Sigmoid colon (tissue), 4 donors: ENCODE data around the gene TEX53.

ENCODE experiments used
- CTCF ChIP-seq, 4 experiments: fragments of 450-650 bp in 3 of 4; fragments of 200-600 bp in 1 of 4; IDR thresholded peaks; one replicate each; pipeline ENCODE4 v1.5.1; 2016 to 2019; ENCODE audit warnings: antibody characterized with exemption in 4 of 4, mild to moderate bottlenecking in 3 of 4, moderate library complexity in 2 of 4
- EP300 ChIP-seq, 4 donors: sonication (generic); formaldehyde crosslinking; IDR thresholded peaks; one replicate each; pipeline ENCODE4 v1.6.1; 2017; ENCODE audit warnings: antibody characterized with exemption in 4 of 4
- POLR2A ChIP-seq, 2 donors: fragments of 450-650 bp; IDR thresholded peaks; one replicate each; pipeline ENCODE4 v1.6.1; 2016; ENCODE audit warnings: antibody characterized with exemption in 2 of 2, mild to moderate bottlenecking in 2 of 2, moderate library complexity in 2 of 2
- POLR2AphosphoS5 ChIP-seq, 4 donors: sonication (generic); formaldehyde crosslinking; IDR thresholded peaks; one replicate each; pipeline ENCODE4 v1.6.1; 2017; ENCODE audit warnings: antibody characterized with exemption in 4 of 4

DNA sequence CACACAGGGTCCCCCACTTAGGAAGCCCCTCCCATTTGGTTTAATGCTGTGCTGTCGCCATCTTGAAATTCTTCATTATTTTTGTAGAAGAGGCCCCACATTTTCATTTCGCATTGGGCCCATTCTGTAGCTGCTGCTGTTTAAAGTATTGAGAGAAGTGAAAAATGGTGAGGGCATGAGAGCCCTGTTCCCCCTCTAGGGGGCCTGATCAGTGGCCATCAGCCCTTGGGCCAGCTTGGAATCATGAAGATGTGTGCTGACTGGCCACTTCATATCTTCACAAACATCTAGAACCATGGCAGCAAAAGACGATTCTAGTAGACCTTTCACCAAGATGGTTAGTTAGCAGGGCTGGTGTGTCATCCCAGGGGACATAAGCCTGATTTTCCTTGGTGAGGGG is 43.2 kb downstream of the TEX53 start:
- no peak for TF ChIP-seq CTCF (IDR thresholded peaks at IDR 0.05)
- no peak for TF ChIP-seq POLR2A (IDR thresholded peaks at IDR 0.05)
- TF ChIP-seq POLR2AphosphoS5 (IDR thresholded peaks at IDR 0.05) = no peak
- TF ChIP-seq EP300 (IDR thresholded peaks at IDR 0.05) = no peak
